Endodermal cell (in vitro differentiated cells): ENCODE results near the gene GM2A. TPM values are rescaled to one million over a fixed set of nuclear protein-coding genes. Genes with fewer than 3 reads are reported as not detected.

ENCODE experiments used
- DNase-seq: peaks from one replicate; pipeline ENCODE4 v3.0.0-alpha.2; 2017
- H3K27ac ChIP-seq: 2 replicates; pipeline ENCODE4 v1.5.1; 2013; ENCODE audit warnings: mild to moderate bottlenecking, low read depth, low read length, moderate library complexity
- H3K27me3 ChIP-seq: 2 replicates; pipeline ENCODE4 v1.6.1; 2013; ENCODE audit warnings: mild to moderate bottlenecking, low read length, moderate library complexity; ENCODE audit not compliant: insufficient read depth, control insufficient read depth, poor library complexity, severe bottlenecking
- H3K36me3 ChIP-seq: 2 replicates; pipeline ENCODE4 v1.7.0; 2013; ENCODE audit warnings: mild to moderate bottlenecking, low read length, moderate library complexity; ENCODE audit not compliant: control insufficient read depth, insufficient read depth
- H3K4me1 ChIP-seq: one replicate; pipeline ENCODE4 v1.7.0; 2013; ENCODE audit warnings: low read length; ENCODE audit not compliant: control insufficient read depth, insufficient read depth
- H3K4me3 ChIP-seq: 2 replicates; pipeline ENCODE4 v1.5.1; 2013; ENCODE audit warnings: mild to moderate bottlenecking, low read length, moderate library complexity
- H3K9ac ChIP-seq: 2 replicates; pipeline ENCODE4 v1.6.1; 2013; ENCODE audit warnings: mild to moderate bottlenecking, low read length, moderate library complexity; ENCODE audit not compliant: poor library complexity, severe bottlenecking; ENCODE audit errors: extremely low read depth
- H3K9me3 ChIP-seq: 2 replicates; pipeline ENCODE4 v1.6.1; 2013; ENCODE audit warnings: mild to moderate bottlenecking, low read length, moderate library complexity; ENCODE audit not compliant: control insufficient read depth
- H3K27ac Mint-ChIP-seq: 2 replicates; pipeline ENCODE4 v1.8.0; 2020; ENCODE audit warnings: mixed read lengths
- H3K27me3 Mint-ChIP-seq: 2 replicates; pipeline ENCODE4 v1.8.0; 2021; ENCODE audit warnings: mild to moderate bottlenecking, mixed read lengths; ENCODE audit not compliant: insufficient read depth
- H3K36me3 Mint-ChIP-seq: 2 replicates; pipeline ENCODE4 v1.8.0; 2020; ENCODE audit warnings: low read depth, mixed read lengths
- H3K4me1 Mint-ChIP-seq: 2 replicates; pipeline ENCODE4 v1.8.0; 2020; ENCODE audit warnings: mixed read lengths
- H3K4me3 Mint-ChIP-seq: 2 replicates; pipeline ENCODE4 v1.8.0; 2020; ENCODE audit warnings: mild to moderate bottlenecking, moderate library complexity, mixed read lengths
- H3K9me3 Mint-ChIP-seq: 2 replicates; pipeline ENCODE4 v1.8.0; 2020; ENCODE audit warnings: mild to moderate bottlenecking, mixed read lengths
- WGBS, 2 experiments: methylation state at CpG; one replicate each; pipeline versions ENCODE4 v1.1.5 to v1.1.7; 2013; ENCODE audit warnings: missing lambda C conversion rate in 2 of 2, mixed read lengths in 1 of 2; ENCODE audit not compliant: insufficient coverage in 1 of 2, insufficient read length in 1 of 2; 5-methylcytosine and 5-hydroxymethylcytosine counted together
- total RNA-seq, 2 donors: library from RNA; stranded (reverse); fragmentation: NEBNext Ultra II Directional in 1 of 2; extraction: Animal tissue kit (Norgen Biotek cat#: 25700) in 1 of 2; gene quantifications; 2 replicates in 1 of 2; 3 replicates in 1 of 2; pipeline ENCODE4 v1.2.1, GENCODE V29; 2021
- TF ChIP-seq, protein P1 (sequence below): fragments of 200-600 bp; sonication (generic); conservative IDR thresholded peaks from 2 replicates; pipeline ENCODE4 v1.5.0; 2021; ENCODE audit warnings: antibody characterized with exemption, mild to moderate bottlenecking

GM2A gene
- total RNA-seq, 2 donors from 2014 or later, result 40.7 to 55.2 TPM

DNA sequence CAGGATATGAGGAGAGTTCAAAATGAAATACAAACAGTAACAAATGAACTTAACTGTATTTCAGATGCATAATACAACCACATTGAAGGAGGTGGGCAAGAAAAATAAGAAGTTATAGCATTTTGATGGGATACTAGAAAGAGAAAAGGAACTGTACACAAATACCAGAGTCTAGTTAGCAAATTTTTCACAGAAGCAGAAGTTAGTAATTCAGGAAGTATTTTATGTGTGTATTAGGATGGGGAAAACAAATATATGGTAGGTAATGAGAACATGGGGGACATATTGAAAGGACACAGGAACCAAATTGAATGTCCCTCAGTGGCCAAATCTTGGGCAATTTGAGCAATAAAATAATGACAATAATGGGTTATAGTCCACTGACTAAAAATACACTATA is 18.4 kb downstream of the GM2A start:
- TF ChIP-seq, protein P1, sequence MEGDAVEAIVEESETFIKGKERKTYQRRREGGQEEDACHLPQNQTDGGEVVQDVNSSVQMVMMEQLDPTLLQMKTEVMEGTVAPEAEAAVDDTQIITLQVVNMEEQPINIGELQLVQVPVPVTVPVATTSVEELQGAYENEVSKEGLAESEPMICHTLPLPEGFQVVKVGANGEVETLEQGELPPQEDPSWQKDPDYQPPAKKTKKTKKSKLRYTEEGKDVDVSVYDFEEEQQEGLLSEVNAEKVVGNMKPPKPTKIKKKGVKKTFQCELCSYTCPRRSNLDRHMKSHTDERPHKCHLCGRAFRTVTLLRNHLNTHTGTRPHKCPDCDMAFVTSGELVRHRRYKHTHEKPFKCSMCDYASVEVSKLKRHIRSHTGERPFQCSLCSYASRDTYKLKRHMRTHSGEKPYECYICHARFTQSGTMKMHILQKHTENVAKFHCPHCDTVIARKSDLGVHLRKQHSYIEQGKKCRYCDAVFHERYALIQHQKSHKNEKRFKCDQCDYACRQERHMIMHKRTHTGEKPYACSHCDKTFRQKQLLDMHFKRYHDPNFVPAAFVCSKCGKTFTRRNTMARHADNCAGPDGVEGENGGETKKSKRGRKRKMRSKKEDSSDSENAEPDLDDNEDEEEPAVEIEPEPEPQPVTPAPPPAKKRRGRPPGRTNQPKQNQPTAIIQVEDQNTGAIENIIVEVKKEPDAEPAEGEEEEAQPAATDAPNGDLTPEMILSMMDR, result no peak
- H3K4me3 Mint-ChIP-seq, result no peak overlapping the region
- no peaks in the 10 kb centered on the region for H3K9me3 Mint-ChIP-seq
- peaks cover 2% of the 10 kb centered on the region for H3K27me3 Mint-ChIP-seq
- Histone ChIP-seq H3K9ac (no peak overlapping the region), H3K27ac (no peak overlapping the region), H3K36me3 (peaks cover 21% of the 10 kb centered on the region), H3K27me3 (no peaks in the 10 kb centered on the region), H3K4me1 (no peaks in the 10 kb centered on the region), H3K4me3 (no peak overlapping the region), H3K9me3 (no peaks in the 10 kb centered on the region)
- no peak overlapping the region for H3K27ac Mint-ChIP-seq
- peaks cover 22% of the 10 kb centered on the region for H3K36me3 Mint-ChIP-seq
- DNase-seq, result no peak
- peaks cover 5% of the 10 kb centered on the region for H3K4me1 Mint-ChIP-seq

DNA sequence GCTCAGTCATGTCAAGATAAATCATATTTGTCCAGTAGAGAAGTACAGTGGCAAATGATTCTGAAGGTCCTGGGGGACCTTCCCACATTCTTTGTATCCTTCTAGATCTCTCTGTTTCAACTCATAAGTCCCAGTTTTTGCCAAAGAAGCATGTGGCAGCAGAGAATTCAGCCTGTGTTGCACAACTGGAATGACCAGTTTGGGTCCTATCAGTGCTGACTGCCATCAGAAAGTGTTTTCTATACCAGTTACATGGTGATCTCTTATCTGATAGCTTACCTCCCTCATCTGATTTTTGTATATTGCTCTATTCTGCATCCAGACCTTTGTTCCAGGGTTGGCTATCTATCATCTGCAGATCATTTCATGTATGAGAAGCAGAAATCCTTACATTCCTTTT is 21.7 kb downstream of the GM2A start:
- H3K27me3 ChIP-seq, result no peaks in the 10 kb centered on the region
- H3K9me3 ChIP-seq, result no peaks in the 10 kb centered on the region
- no peak overlapping the region for H3K9ac ChIP-seq
- TF ChIP-seq, protein P1, result no peak
- no peak overlapping the region for H3K27ac ChIP-seq
- Mint-ChIP-seq H3K4me1 (no peaks in the 10 kb centered on the region), H3K27me3 (peaks cover 2% of the 10 kb centered on the region), H3K27ac (no peak overlapping the region), H3K4me3 (no peak overlapping the region), H3K9me3 (no peaks in the 10 kb centered on the region), H3K36me3 (no peaks in the 10 kb centered on the region)
- no peak for DNase-seq
- H3K4me1 ChIP-seq, result no peaks in the 10 kb centered on the region
- peaks cover 5% of the 10 kb centered on the region for H3K36me3 ChIP-seq
- H3K4me3 ChIP-seq, result no peak overlapping the region

DNA sequence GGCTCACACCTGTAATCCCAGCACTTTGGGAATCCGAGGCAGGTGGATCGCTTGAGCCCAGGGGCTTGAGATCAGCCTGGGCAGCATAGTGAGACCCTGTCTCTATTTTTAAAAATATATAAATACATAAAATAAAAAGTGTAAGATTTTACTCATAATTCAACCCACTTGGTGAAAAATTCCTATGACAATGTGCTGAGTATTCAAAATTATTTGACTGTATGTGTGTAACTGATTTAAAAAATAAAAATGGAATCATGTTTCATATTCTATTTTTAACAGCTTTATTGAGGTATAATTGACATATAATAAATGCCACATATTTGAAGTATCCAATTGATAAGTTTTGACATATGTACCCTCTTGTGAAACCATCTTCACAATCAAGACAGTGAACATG is 22.8 kb downstream of the GM2A start:
- 86% methylated on average over 2 of the region's 2 CpGs; no CpG with 5 or more reads in 1 of the 2 experiments for WGBS, 2 experiments
- H3K36me3 ChIP-seq, result no peaks in the 10 kb centered on the region
- H3K9me3 Mint-ChIP-seq, result no peaks in the 10 kb centered on the region
- no peaks in the 10 kb centered on the region for H3K4me1 ChIP-seq
- no peak overlapping the region for H3K27ac ChIP-seq
- no peaks in the 10 kb centered on the region for H3K36me3 Mint-ChIP-seq
- H3K27me3 Mint-ChIP-seq, result peaks cover 2% of the 10 kb centered on the region
- no peak overlapping the region for H3K27ac Mint-ChIP-seq
- DNase-seq, result no peak
- H3K4me3 Mint-ChIP-seq, result no peak overlapping the region
- no peaks in the 10 kb centered on the region for H3K9me3 ChIP-seq
- no peak overlapping the region for H3K4me3 ChIP-seq
- TF ChIP-seq, protein P1, result no peak
- H3K27me3 ChIP-seq, result no peaks in the 10 kb centered on the region
- H3K4me1 Mint-ChIP-seq, result no peaks in the 10 kb centered on the region
- no peak overlapping the region for H3K9ac ChIP-seq
